ENCODE results near the gene BIK. TPM values are rescaled to one million over a fixed set of nuclear protein-coding genes. Genes with fewer than 3 reads are reported as not detected.

BIK gene
- total and polyA plus RNA-seq, 7 experiments from 2014 or later: 1.1 to 4.3 (median 1.6) TPM

DNA sequence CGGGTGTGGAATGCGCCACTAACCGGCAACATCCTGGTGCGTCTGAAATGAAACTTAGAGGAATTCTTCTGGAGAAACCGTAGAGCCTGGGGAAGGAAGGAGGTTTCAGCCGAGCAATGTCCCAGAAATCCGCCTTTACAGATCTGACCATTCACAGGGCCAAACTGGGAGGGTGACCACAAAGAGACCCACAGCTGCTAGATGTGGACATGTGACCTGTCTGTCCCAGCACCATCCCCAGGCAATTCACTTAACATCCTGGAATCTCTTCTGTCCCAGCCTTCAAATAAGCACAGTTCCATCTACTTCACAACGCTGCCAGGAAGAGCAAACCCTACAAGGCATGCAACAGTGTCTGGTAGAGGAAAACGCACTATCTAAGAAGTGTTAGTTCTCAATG, 22.9 kb downstream of the BIK start:
- ATAC-seq (no peak), DNase-seq (no peak)
- ChIA-PET POLR2A (no interaction called here), CTCF (no interaction called here)
- no peaks in the 10 kb centered on the region for H3K9me3 Mint-ChIP-seq
- peaks cover 0 to 59% (median 0%) of the 10 kb centered on the region in 3 experiments for H3K36me3 ChIP-seq (ENCODE audit: control insufficient read depth in 2 of 3, insufficient read depth in 3 of 3, low read length in 3 of 3)
- H3K4me3 ChIP-seq (ENCODE audit: low read length): no peak overlapping the region
- H3K27me3 Mint-ChIP-seq: no peaks in the 10 kb centered on the region
- peaks cover 0 to 6% (median 2%) of the 10 kb centered on the region in 7 donors for H3K4me1 Mint-ChIP-seq
- peak overlapping the region in 2 of 9 donors; percentile 14 to 61 for H3K27ac Mint-ChIP-seq
- H3K27ac ChIP-seq (ENCODE audit: low read depth, low read length): no peak overlapping the region
- H3K9me3 ChIP-seq (ENCODE audit: control insufficient read depth in 2 of 3, low read length in 3 of 3): no peaks in the 10 kb centered on the region
- H3K4me1 ChIP-seq (ENCODE audit: control insufficient read depth in 2 of 2, insufficient read depth in 2 of 2, low read length in 2 of 2): no peaks in the 10 kb centered on the region
- no peaks in the 10 kb centered on the region for H3K27me3 ChIP-seq (ENCODE audit: control insufficient read depth in 2 of 2, insufficient read depth in 2 of 2, low read length in 2 of 2)
- intact Hi-C loops (cut with micrococcal nuclease): no loop called here
- H3K36me3 Mint-ChIP-seq: peaks cover 0 to 26% (median 12%) of the 10 kb centered on the region in 5 donors
- H3K4me3 Mint-ChIP-seq: no peak overlapping the region

- intact Hi-C loops (cut with micrococcal nuclease): no loop called here
- Histone ChIP-seq H3K36me3 (ENCODE audit: control insufficient read depth in 2 of 3, insufficient read depth in 3 of 3, low read length in 3 of 3) (peaks cover 0 to 69% (median 0%) of the 10 kb centered on the region in 3 experiments), H3K9me3 (ENCODE audit: control insufficient read depth in 2 of 3, low read length in 3 of 3) (no peaks in the 10 kb centered on the region), H3K27ac (ENCODE audit: low read depth, low read length) (no peak overlapping the region), H3K4me3 (ENCODE audit: low read length) (no peak overlapping the region), H3K4me1 (ENCODE audit: control insufficient read depth in 2 of 2, insufficient read depth in 2 of 2, low read length in 2 of 2) (no peaks in the 10 kb centered on the region), H3K27me3 (ENCODE audit: control insufficient read depth in 2 of 2, insufficient read depth in 2 of 2, low read length in 2 of 2) (no peaks in the 10 kb centered on the region)
- Mint-ChIP-seq H3K36me3 (peaks cover 0 to 34% (median 13%) of the 10 kb centered on the region in 5 donors), H3K27me3 (no peaks in the 10 kb centered on the region), H3K4me3 (no peak overlapping the region), H3K27ac (no peak overlapping the region), H3K9me3 (peaks cover 0 to 2% (median 0%) of the 10 kb centered on the region in 11 donors), H3K4me1 (peaks cover 0 to 8% (median 5%) of the 10 kb centered on the region in 7 donors)
- ChIA-PET POLR2A (no interaction called here), CTCF (no interaction called here)
- DNase-seq: no peak
- ATAC-seq: no peak
These were observed 24.0 kb downstream of the BIK start for GRCh38 chr22:43134553-43134952.

GRCh38 chr22:43135565-43135964, 25.0 kb downstream of the BIK start:
- Mint-ChIP-seq H3K36me3 (peaks cover 3 to 34% (median 13%) of the 10 kb centered on the region in 5 donors), H3K9me3 (peaks cover 0 to 2% (median 0%) of the 10 kb centered on the region in 11 donors), H3K4me3 (no peak overlapping the region), H3K27ac (no peak overlapping the region), H3K27me3 (no peaks in the 10 kb centered on the region), H3K4me1 (peaks cover 2 to 9% (median 5%) of the 10 kb centered on the region in 7 donors)
- H3K27me3 ChIP-seq (ENCODE audit: control insufficient read depth in 2 of 2, insufficient read depth in 2 of 2, low read length in 2 of 2): no peaks in the 10 kb centered on the region
- DNase-seq: no peak
- POLR2A ChIA-PET: interaction anchor here (1.1 kb wide), 1 partner anchor 9 kb away, joined by 3 read pairs; no protein-coding TSS in a partner anchor
- no peak overlapping the region for H3K27ac ChIP-seq (ENCODE audit: low read depth, low read length)
- no peaks in the 10 kb centered on the region for H3K9me3 ChIP-seq (ENCODE audit: control insufficient read depth in 2 of 3, low read length in 3 of 3)
- H3K4me3 ChIP-seq (ENCODE audit: low read length): no peak overlapping the region
- intact Hi-C loops (cut with micrococcal nuclease): no loop called here
- ATAC-seq: no peak
- no peaks in the 10 kb centered on the region for H3K4me1 ChIP-seq (ENCODE audit: control insufficient read depth in 2 of 2, insufficient read depth in 2 of 2, low read length in 2 of 2)
- CTCF ChIA-PET: interaction anchor here (1.1 to 1.2 kb wide), 2 partner anchors 9 to 267 kb away, joined by 5 to 8 read pairs; no protein-coding TSS in a partner anchor
- peaks cover 0 to 76% (median 0%) of the 10 kb centered on the region in 3 experiments for H3K36me3 ChIP-seq (ENCODE audit: control insufficient read depth in 2 of 3, insufficient read depth in 3 of 3, low read length in 3 of 3)

- Histone ChIP-seq H3K36me3 (ENCODE audit: control insufficient read depth in 2 of 3, insufficient read depth in 3 of 3, low read length in 3 of 3) (peaks cover 0 to 72% (median 0%) of the 10 kb centered on the region in 3 experiments), H3K4me3 (ENCODE audit: low read length) (no peak overlapping the region), H3K4me1 (ENCODE audit: control insufficient read depth in 2 of 2, insufficient read depth in 2 of 2, low read length in 2 of 2) (no peaks in the 10 kb centered on the region), H3K27me3 (ENCODE audit: control insufficient read depth in 2 of 2, insufficient read depth in 2 of 2, low read length in 2 of 2) (no peaks in the 10 kb centered on the region), H3K9me3 (ENCODE audit: control insufficient read depth in 2 of 3, low read length in 3 of 3) (no peaks in the 10 kb centered on the region), H3K27ac (ENCODE audit: low read depth, low read length) (no peak overlapping the region)
- CTCF ChIA-PET: interaction anchor here (1.1 to 1.2 kb wide), 2 partner anchors 10 to 268 kb away, joined by 5 to 8 read pairs; no protein-coding TSS in a partner anchor
- Mint-ChIP-seq H3K36me3 (peaks cover 3 to 38% (median 13%) of the 10 kb centered on the region in 5 donors), H3K27ac (peak overlapping the region in 1 of 9 donors; percentile 55), H3K9me3 (peaks cover 0 to 2% (median 0%) of the 10 kb centered on the region in 11 donors), H3K27me3 (no peaks in the 10 kb centered on the region), H3K4me3 (no peak overlapping the region), H3K4me1 (peaks cover 4 to 16% (median 8%) of the 10 kb centered on the region in 7 donors)
- POLR2A ChIA-PET: no interaction called here
- intact Hi-C loops (cut with micrococcal nuclease): loop anchor here in 1 of 2 donors (1.0 to 2.0 kb wide), 2 partner anchors 25 to 356 kb away; partner anchors contain the start of gene BIK
- peak; percentile 75 for ATAC-seq
- DNase-seq: peak in 5 of 9 donors; percentile 14 to 43 (median 27)
These were observed 25.7 kb downstream of the BIK start for GRCh38 chr22:43136255-43136654.

DNA sequence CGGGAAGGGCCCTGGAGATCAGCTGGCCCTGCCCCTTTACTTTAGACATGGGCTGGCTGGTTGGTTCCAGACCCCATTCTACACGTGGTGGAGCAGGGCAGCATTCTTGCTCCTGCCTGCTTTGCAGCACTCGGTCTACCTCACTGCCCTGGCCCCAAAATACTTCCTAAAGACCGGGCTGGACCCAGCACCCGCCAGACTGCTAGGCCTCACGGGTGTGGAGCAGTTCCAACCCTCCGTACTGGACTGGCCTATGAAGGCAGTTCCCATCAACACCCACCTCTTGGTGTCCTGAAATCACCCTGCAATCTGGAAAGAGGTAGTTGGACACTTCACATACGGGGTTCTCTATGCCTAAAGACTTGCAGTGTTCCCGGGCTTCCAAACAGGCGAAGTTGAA, 26.3 kb downstream of the BIK start:
- Histone ChIP-seq H3K9me3 (ENCODE audit: control insufficient read depth in 2 of 3, low read length in 3 of 3) (no peaks in the 10 kb centered on the region), H3K27ac (ENCODE audit: low read depth, low read length) (no peak overlapping the region), H3K4me1 (ENCODE audit: control insufficient read depth in 2 of 2, insufficient read depth in 2 of 2, low read length in 2 of 2) (peaks cover 0 to 1% of the 10 kb centered on the region in 2 donors), H3K4me3 (ENCODE audit: low read length) (no peak overlapping the region), H3K36me3 (ENCODE audit: control insufficient read depth in 2 of 3, insufficient read depth in 3 of 3, low read length in 3 of 3) (peaks cover 0 to 67% (median 0%) of the 10 kb centered on the region in 3 experiments), H3K27me3 (ENCODE audit: control insufficient read depth in 2 of 2, insufficient read depth in 2 of 2, low read length in 2 of 2) (no peaks in the 10 kb centered on the region)
- Mint-ChIP-seq H3K27ac (no peak overlapping the region), H3K4me1 (peaks cover 4 to 18% (median 10%) of the 10 kb centered on the region in 7 donors), H3K4me3 (no peak overlapping the region), H3K9me3 (peaks cover 0 to 2% (median 0%) of the 10 kb centered on the region in 11 donors), H3K27me3 (no peaks in the 10 kb centered on the region), H3K36me3 (peaks cover 3 to 34% (median 13%) of the 10 kb centered on the region in 5 donors)
- DNase-seq (no peak), ATAC-seq (no peak)
- intact Hi-C loops (cut with micrococcal nuclease): loop anchor here in 1 of 2 donors (1.0 to 2.0 kb wide), 2 partner anchors 26 to 356 kb away; partner anchors contain the start of gene BIK
- CTCF ChIA-PET: no interaction called here
- POLR2A ChIA-PET: no interaction called here

DNA sequence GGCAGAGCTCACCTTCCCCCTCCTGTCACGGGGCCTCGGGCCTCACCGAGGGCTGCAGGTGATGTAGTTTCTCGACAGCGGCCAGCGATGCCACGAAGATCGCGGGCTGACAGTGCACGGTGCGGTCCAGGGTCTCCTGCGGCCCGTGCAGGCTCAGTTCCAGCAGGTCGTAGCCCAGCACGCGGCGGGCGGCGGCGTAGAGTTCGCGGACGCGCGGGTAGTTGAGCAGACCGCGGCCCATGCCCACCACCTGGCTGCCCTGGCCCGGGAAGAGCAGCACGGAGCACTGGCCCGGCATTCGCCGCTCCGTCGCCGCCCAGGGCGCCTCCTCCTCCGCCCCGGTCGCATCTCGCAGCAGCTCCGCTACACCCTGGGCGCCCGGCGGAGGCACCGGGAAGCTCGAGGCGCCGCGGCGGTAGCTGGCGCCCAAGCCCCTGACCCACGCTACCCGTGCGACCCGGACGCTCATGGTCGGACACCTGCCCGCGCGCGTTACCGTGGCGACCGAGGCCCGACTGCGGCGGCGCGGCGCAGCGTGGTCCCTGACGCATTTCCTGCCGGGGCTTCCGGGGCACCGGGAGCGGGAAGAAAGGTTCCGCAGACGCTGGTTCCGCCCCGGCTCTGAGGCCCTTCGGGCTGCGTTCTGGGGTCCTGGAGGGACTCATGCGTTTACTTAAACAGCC, 32.5 kb downstream of the BIK start, which contains the start of gene MCAT:
Gene MCAT (minus strand): TSS at position 519 of the 683 bp plus-strand sequence. CDS start 50 bp downstream, at position 469.
- peaks cover 0 to 20% (median 0%) of the 10 kb centered on the region in 3 experiments for H3K36me3 ChIP-seq (ENCODE audit: control insufficient read depth in 2 of 3, insufficient read depth in 3 of 3, low read length in 3 of 3)
- peaks cover 3 to 16% (median 3%) of the 10 kb centered on the region in 5 donors for H3K36me3 Mint-ChIP-seq
- H3K4me1 Mint-ChIP-seq: peaks cover 21 to 53% (median 33%) of the 10 kb centered on the region in 7 donors
- peaks cover 0 to 2% (median 0%) of the 10 kb centered on the region in 11 donors for H3K9me3 Mint-ChIP-seq
- H3K27me3 ChIP-seq (ENCODE audit: control insufficient read depth in 2 of 2, insufficient read depth in 2 of 2, low read length in 2 of 2): no peaks in the 10 kb centered on the region
- intact Hi-C loops (cut with micrococcal nuclease): loop anchor here (1.0 to 2.0 kb wide), 3 partner anchors 9 to 54 kb away; partner anchors contain the start of genes TTLL12 (in 2 of the 2) and TTLL1 (in 1 of the 2)
- peak within 1 kb of the TSS; percentile 79 for H3K4me3 ChIP-seq (ENCODE audit: low read length)
- H3K4me3 Mint-ChIP-seq: peak within 1 kb of the TSS; percentile 82 to 92 (median 88)
- H3K9me3 ChIP-seq (ENCODE audit: control insufficient read depth in 2 of 3, low read length in 3 of 3): no peaks in the 10 kb centered on the region
- ATAC-seq: peak; percentile 90
- peak within 1 kb of the TSS; percentile 85 to 97 (median 93) for H3K27ac Mint-ChIP-seq
- H3K27ac ChIP-seq (ENCODE audit: low read depth, low read length): peak within 1 kb of the TSS; percentile 78
- peaks cover 6 to 7% of the 10 kb centered on the region in 2 donors for H3K4me1 ChIP-seq (ENCODE audit: control insufficient read depth in 2 of 2, insufficient read depth in 2 of 2, low read length in 2 of 2)
- H3K27me3 Mint-ChIP-seq: no peaks in the 10 kb centered on the region
- DNase-seq: peak; percentile 71 to 92 (median 75)
- ChIA-PET CTCF (no interaction called here), POLR2A (interaction anchor here (1.4 to 4.3 kb wide), 3 partner anchors 31 to 528 kb away, joined by 3 to 18 read pairs (median 6); partner anchors contain the start of genes POLDIP3 and TTLL12)
